Measurements from ENCODE around the gene FNIP1.

Gene FNIP1

DNA sequence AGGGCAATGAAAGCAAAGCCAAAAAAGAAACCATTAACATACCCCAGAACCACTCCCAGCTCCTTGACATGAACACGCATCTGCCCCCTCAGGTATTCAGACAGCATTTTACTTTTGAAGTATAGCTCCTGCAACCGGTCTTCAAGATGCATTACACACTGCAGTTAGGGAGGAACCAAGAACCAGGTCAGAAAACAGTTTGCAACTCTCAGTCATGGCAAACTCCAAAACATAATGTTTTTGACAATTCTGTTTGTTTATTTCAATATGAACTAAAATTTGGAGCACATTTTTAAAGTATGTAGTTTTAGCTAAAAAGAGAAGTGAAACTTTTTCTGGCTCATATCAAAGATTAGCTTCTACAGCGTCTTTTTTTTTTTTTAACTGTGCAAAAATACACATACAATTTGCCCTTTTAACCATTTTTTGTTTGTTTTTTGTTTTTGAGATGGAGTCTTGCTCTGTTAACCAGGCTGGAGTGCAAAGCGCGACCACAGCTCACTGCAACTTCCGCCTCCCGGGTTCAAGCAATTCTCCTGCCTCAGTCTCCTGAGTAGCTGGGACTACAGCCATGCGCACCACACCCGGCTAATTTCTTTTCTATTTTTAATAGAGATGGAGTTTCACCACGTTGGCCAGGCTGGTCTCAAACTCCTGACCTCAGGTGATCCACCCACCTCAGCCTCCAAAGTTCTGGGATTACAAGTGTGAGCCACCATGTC lies 149.6 kb downstream of the FNIP1 start:
- TF ChIP-seq EZH2 (IDR thresholded peaks at IDR 0.05; ENCODE audit: borderline replicate concordance, low read depth, low read length, severe bottlenecking) = no peak
- TF ChIP-seq, protein P1, sequence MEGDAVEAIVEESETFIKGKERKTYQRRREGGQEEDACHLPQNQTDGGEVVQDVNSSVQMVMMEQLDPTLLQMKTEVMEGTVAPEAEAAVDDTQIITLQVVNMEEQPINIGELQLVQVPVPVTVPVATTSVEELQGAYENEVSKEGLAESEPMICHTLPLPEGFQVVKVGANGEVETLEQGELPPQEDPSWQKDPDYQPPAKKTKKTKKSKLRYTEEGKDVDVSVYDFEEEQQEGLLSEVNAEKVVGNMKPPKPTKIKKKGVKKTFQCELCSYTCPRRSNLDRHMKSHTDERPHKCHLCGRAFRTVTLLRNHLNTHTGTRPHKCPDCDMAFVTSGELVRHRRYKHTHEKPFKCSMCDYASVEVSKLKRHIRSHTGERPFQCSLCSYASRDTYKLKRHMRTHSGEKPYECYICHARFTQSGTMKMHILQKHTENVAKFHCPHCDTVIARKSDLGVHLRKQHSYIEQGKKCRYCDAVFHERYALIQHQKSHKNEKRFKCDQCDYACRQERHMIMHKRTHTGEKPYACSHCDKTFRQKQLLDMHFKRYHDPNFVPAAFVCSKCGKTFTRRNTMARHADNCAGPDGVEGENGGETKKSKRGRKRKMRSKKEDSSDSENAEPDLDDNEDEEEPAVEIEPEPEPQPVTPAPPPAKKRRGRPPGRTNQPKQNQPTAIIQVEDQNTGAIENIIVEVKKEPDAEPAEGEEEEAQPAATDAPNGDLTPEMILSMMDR (IDR thresholded peaks at IDR 0.05; ENCODE audit: borderline replicate concordance, extremely low read depth, low read length, poor library complexity, severe bottlenecking) = no peak
- no peaks in the 10 kb centered on the region for H4K20me1 ChIP-seq (ENCODE audit: insufficient read depth, low read length)
- no peak overlapping the region for H3K4me2 ChIP-seq (ENCODE audit: insufficient read depth, low read length)
- no peak overlapping the region for H3K9ac ChIP-seq (ENCODE audit: low read depth, low read length)
- H3K36me3 ChIP-seq (ENCODE audit: insufficient read depth, low read length) = peaks cover 63% of the 10 kb centered on the region
- ATAC-seq (ENCODE audit: insufficient read depth, low read depth) = no peak
- no peaks in the 10 kb centered on the region for H3K79me2 ChIP-seq (ENCODE audit: insufficient read depth, low read length)
- no peaks in the 10 kb centered on the region for H3K27me3 ChIP-seq (ENCODE audit: insufficient read depth, low read length, poor library complexity)
- H3K4me1 ChIP-seq (ENCODE audit: insufficient read depth, low read length) = no peaks in the 10 kb centered on the region
- H3K4me3 ChIP-seq (ENCODE audit: low read depth in 1 of 2, low read length in 2 of 2) = no peak overlapping the region
- H3K9me3 ChIP-seq (ENCODE audit: insufficient read depth, low read length, severe bottlenecking) = no peaks in the 10 kb centered on the region
- DNase-seq = no peak
- no peak overlapping the region for H3K27ac ChIP-seq (ENCODE audit: low read length)
- no peak overlapping the region for H2AFZ ChIP-seq (ENCODE audit: low read depth, low read length)

DNA sequence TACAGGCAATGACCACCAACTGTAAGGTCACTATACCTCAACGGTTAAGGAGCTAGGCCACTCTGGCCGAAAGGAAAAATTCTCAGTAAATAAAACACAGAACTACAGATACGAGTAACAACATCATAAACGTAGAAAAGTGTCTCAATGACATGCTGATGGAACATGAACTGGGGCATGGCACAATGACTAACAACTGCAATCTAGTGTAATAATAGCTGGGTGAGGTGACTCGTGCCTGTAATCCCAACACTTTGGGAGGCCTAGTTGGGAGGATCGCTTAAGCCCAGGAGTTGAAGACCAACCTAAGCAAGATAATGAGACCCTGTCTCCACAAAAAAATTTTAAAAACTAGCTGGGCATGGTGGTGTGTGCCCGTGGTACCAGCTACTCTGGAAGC lies 152.0 kb downstream of the FNIP1 start:
- no peak overlapping the region for H3K9ac ChIP-seq (ENCODE audit: low read depth, low read length)
- no peaks in the 10 kb centered on the region for H3K79me2 ChIP-seq (ENCODE audit: insufficient read depth, low read length)
- H3K27me3 ChIP-seq (ENCODE audit: insufficient read depth, low read length, poor library complexity) = no peaks in the 10 kb centered on the region
- ATAC-seq (ENCODE audit: insufficient read depth, low read depth) (no peak), DNase-seq (no peak)
- H4K20me1 ChIP-seq (ENCODE audit: insufficient read depth, low read length) = no peaks in the 10 kb centered on the region
- no peak overlapping the region for H3K27ac ChIP-seq (ENCODE audit: low read length)
- TF ChIP-seq EZH2 (IDR thresholded peaks at IDR 0.05; ENCODE audit: borderline replicate concordance, low read depth, low read length, severe bottlenecking) = no peak
- TF ChIP-seq, protein P1 (IDR thresholded peaks at IDR 0.05; ENCODE audit: borderline replicate concordance, extremely low read depth, low read length, poor library complexity, severe bottlenecking) = no peak
- H3K4me3 ChIP-seq (ENCODE audit: low read depth in 1 of 2, low read length in 2 of 2) = no peak overlapping the region
- peaks cover 46% of the 10 kb centered on the region for H3K36me3 ChIP-seq (ENCODE audit: insufficient read depth, low read length)
- no peak overlapping the region for H3K4me2 ChIP-seq (ENCODE audit: insufficient read depth, low read length)
- H3K9me3 ChIP-seq (ENCODE audit: insufficient read depth, low read length, severe bottlenecking) = no peaks in the 10 kb centered on the region
- H3K4me1 ChIP-seq (ENCODE audit: insufficient read depth, low read length) = no peaks in the 10 kb centered on the region
- no peak overlapping the region for H2AFZ ChIP-seq (ENCODE audit: low read depth, low read length)

DNA sequence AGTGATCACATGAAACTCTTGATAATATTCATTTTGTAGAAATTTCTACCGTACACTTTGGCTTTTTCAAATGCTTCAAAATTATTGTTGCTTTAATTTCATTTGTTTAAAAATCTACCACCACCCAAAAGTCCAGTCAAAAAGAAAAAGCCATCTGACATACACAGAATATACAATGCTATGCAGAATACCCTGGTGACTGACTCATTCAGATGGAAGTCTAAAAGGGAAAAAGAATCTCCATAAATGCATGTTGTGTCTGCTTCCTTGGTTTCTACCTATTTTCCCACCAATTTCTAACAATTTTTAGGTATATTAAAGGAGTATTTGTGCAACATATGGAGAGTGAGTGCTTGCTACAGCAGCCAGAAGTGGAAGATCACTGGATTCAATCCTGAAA lies 152.4 kb downstream of the FNIP1 start:
- Histone ChIP-seq H2AFZ (ENCODE audit: low read depth, low read length) (no peak overlapping the region), H3K4me2 (ENCODE audit: insufficient read depth, low read length) (no peak overlapping the region), H3K4me3 (ENCODE audit: low read depth in 1 of 2, low read length in 2 of 2) (no peak overlapping the region), H3K27me3 (ENCODE audit: insufficient read depth, low read length, poor library complexity) (no peaks in the 10 kb centered on the region), H3K79me2 (ENCODE audit: insufficient read depth, low read length) (no peaks in the 10 kb centered on the region), H3K9ac (ENCODE audit: low read depth, low read length) (no peak overlapping the region), H3K4me1 (ENCODE audit: insufficient read depth, low read length) (no peaks in the 10 kb centered on the region), H3K27ac (ENCODE audit: low read length) (no peak overlapping the region), H3K36me3 (ENCODE audit: insufficient read depth, low read length) (peaks cover 45% of the 10 kb centered on the region), H3K9me3 (ENCODE audit: insufficient read depth, low read length, severe bottlenecking) (no peaks in the 10 kb centered on the region), H4K20me1 (ENCODE audit: insufficient read depth, low read length) (no peaks in the 10 kb centered on the region)
- ATAC-seq (ENCODE audit: insufficient read depth, low read depth) (no peak), DNase-seq (no peak)
- TF ChIP-seq EZH2 (IDR thresholded peaks at IDR 0.05; ENCODE audit: borderline replicate concordance, low read depth, low read length, severe bottlenecking) = no peak
- TF ChIP-seq, protein P1 (IDR thresholded peaks at IDR 0.05; ENCODE audit: borderline replicate concordance, extremely low read depth, low read length, poor library complexity, severe bottlenecking) = no peak

All from DND-41 (cell line).